H1 (cell line): ENCODE measurements around the gene SFXN1. TPM values are rescaled to one million over a fixed set of nuclear protein-coding genes. Genes with fewer than 3 reads are reported as not detected.

ENCODE experiments used
- CTCF ChIA-PET: fragments of 300-600 bp; sonication (Branson Sonifier 250); formaldehyde crosslinking; loops from one replicate; lab custom pipeline; 2021; ENCODE audit not compliant: partially characterized antibody; lab: Charles Lee
- POLR2A ChIA-PET: fragments of 300-600 bp; sonication (Branson Sonifier 250); formaldehyde crosslinking; loops from one replicate; lab custom pipeline; 2021; ENCODE audit warnings: inconsistent platforms; ENCODE audit not compliant: partially characterized antibody; lab: Charles Lee
- DNase-seq, 2 experiments: peaks; one replicate each; pipeline versions ENCODE4 v3.0.0 to v3.0.0-alpha.2; 2010 to 2022; ENCODE audit warnings: low spot score in 2 of 2, low read depth in 1 of 2, mixed read lengths in 1 of 2
- FAIRE-seq: peaks from 2 replicates; lab custom pipeline; 2011; peaks lifted over from hg19 to GRCh38; lab: Jason Lieb, UNC
- H2AFZ ChIP-seq: 2 replicates; pipeline ENCODE4 v1.8.1; 2012; ENCODE audit warnings: low read length, inconsistent platforms
- H2AK5ac ChIP-seq: 2 replicates; pipeline ENCODE4 v1.6.1; 2013; ENCODE audit warnings: low read depth, low read length
- H2BK120ac ChIP-seq: replicated peaks from 2 replicates; pipeline ENCODE3; 2013; ENCODE audit warnings: low read depth, low read length, inconsistent platforms
- H2BK12ac ChIP-seq: 2 replicates; pipeline ENCODE4 v1.6.1; 2013; ENCODE audit warnings: low read depth, low read length
- H2BK15ac ChIP-seq: 2 replicates; pipeline ENCODE4 v1.6.1; 2013; ENCODE audit warnings: low read length
- H2BK20ac ChIP-seq: 2 replicates; pipeline ENCODE4 v1.6.1; 2013; ENCODE audit warnings: low read length
- H2BK5ac ChIP-seq: 2 replicates; pipeline ENCODE4 v1.6.1; 2013; ENCODE audit warnings: low read depth, low read length
- H3K14ac ChIP-seq: 2 replicates; pipeline ENCODE4 v1.6.1; 2013; ENCODE audit warnings: inconsistent platforms; ENCODE audit not compliant: insufficient read length
- H3K18ac ChIP-seq: 2 replicates; pipeline ENCODE4 v1.6.1; 2013; ENCODE audit warnings: low read length; ENCODE audit errors: extremely low read depth
- H3K23ac ChIP-seq: 2 replicates; pipeline ENCODE4 v1.6.1; 2013; ENCODE audit warnings: inconsistent platforms; ENCODE audit not compliant: insufficient read length
- H3K23me2 ChIP-seq: 2 replicates; pipeline ENCODE4 v1.6.1; 2013; ENCODE audit warnings: low read depth, low read length
- H3K27ac ChIP-seq: 2 replicates; pipeline ENCODE4 v1.6.1; 2011; ENCODE audit warnings: low read depth, low read length, inconsistent platforms
- H3K27me3 ChIP-seq, 4 experiments: replicated peaks in 1 of 4; 1 replicate in 1 of 4; 2 replicates in 3 of 4; pipeline versions ENCODE4 v1.6.1 to v1.8.1; 2011 to 2013; ENCODE audit warnings: low read length in 3 of 4, mild to moderate bottlenecking in 3 of 4, inconsistent platforms in 2 of 4, mixed read lengths in 2 of 4, moderate library complexity in 1 of 4; ENCODE audit not compliant: control insufficient read depth in 3 of 4, insufficient read depth in 3 of 4; ENCODE audit errors: extremely low read depth in 1 of 4
- H3K36me3 ChIP-seq, 4 experiments: 2 replicates each; pipeline versions ENCODE4 v1.6.1 to v1.8.1; 2011 to 2013; ENCODE audit warnings: mild to moderate bottlenecking in 4 of 4, low read length in 3 of 4, moderate library complexity in 2 of 4, control low read depth in 1 of 4, inconsistent platforms in 1 of 4; ENCODE audit not compliant: insufficient read depth in 4 of 4, control insufficient read depth in 2 of 4
- H3K4ac ChIP-seq: replicated peaks from 2 replicates; pipeline ENCODE3; 2013; ENCODE audit warnings: low read length, low read depth, mixed read lengths, inconsistent platforms; ENCODE audit not compliant: insufficient read length
- H3K4me1 ChIP-seq, 4 experiments: replicated peaks in 1 of 4; 1 replicate in 1 of 4; 2 replicates in 3 of 4; pipeline versions ENCODE4 v1.6.1 to v1.8.1; 2011 to 2013; ENCODE audit warnings: low read length in 3 of 4, inconsistent platforms in 2 of 4, mixed read lengths in 1 of 4; ENCODE audit not compliant: insufficient read depth in 4 of 4, control insufficient read depth in 3 of 4
- H3K4me2 ChIP-seq, 2 experiments: 2 replicates each; pipeline versions ENCODE4 v1.6.1 to v1.8.1; 2011 to 2013; ENCODE audit warnings: low read depth in 2 of 2, low read length in 2 of 2, control low read depth in 1 of 2, inconsistent platforms in 1 of 2, mild to moderate bottlenecking in 1 of 2; ENCODE audit not compliant: insufficient read depth in 1 of 2
- H3K4me3 ChIP-seq, 4 experiments: fragments of 200-600, 300-600 bp in 1 of 4; sonication (generic), shearing (Covaris generic), sonication (Bioruptor Twin) in 1 of 4; 2 replicates each; pipeline versions ENCODE4 v1.5.1 to v1.8.1; 2011 to 2016; ENCODE audit warnings: low read length in 4 of 4, low read depth in 3 of 4, control low read depth in 2 of 4, inconsistent platforms in 2 of 4, mild to moderate bottlenecking in 2 of 4, mixed read lengths in 1 of 4, moderate library complexity in 1 of 4; ENCODE audit not compliant: insufficient read depth in 2 of 4; ENCODE audit errors: extremely low read depth in 1 of 4
- H3K56ac ChIP-seq: replicated peaks from 2 replicates; pipeline ENCODE3; 2013; ENCODE audit warnings: low read depth, mild to moderate bottlenecking, mixed read lengths, low read length, inconsistent platforms; ENCODE audit not compliant: insufficient read length
- H3K79me1 ChIP-seq: 2 replicates; pipeline ENCODE4 v1.6.1; 2013; ENCODE audit warnings: low read depth, low read length, control low read depth
- H3K79me2 ChIP-seq, 2 experiments: 2 replicates each; pipeline versions ENCODE4 v1.6.1 to v1.8.1; 2012 to 2013; ENCODE audit warnings: low read length in 2 of 2, mild to moderate bottlenecking in 2 of 2, inconsistent platforms in 1 of 2; ENCODE audit not compliant: insufficient read depth in 2 of 2, control insufficient read depth in 1 of 2
- H3K9ac ChIP-seq, 4 experiments: replicated peaks in 1 of 4; 1 replicate in 1 of 4; 2 replicates in 3 of 4; pipeline versions ENCODE4 v1.6.1 to v1.8.1; 2011 to 2013; ENCODE audit warnings: low read depth in 3 of 4, low read length in 3 of 4, control low read depth in 2 of 4, mild to moderate bottlenecking in 2 of 4, moderate library complexity in 2 of 4, inconsistent platforms in 1 of 4; ENCODE audit errors: extremely low read depth in 1 of 4
- H3K9me3 ChIP-seq, 2 experiments: 2 replicates each; pipeline versions ENCODE4 v1.6.1 to v1.8.1; 2012 to 2013; ENCODE audit warnings: mild to moderate bottlenecking in 2 of 2, moderate library complexity in 2 of 2, control low read depth in 1 of 2, inconsistent platforms in 1 of 2, low read depth in 1 of 2, low read length in 1 of 2, mixed read lengths in 1 of 2; ENCODE audit not compliant: insufficient read depth in 2 of 2
- H4K20me1 ChIP-seq, 2 experiments: replicated peaks in 1 of 2; 2 replicates each; pipeline versions ENCODE3 to v1.8.1; 2011 to 2013; ENCODE audit warnings: inconsistent platforms in 2 of 2, low read length in 2 of 2, mild to moderate bottlenecking in 1 of 2; ENCODE audit not compliant: insufficient read depth in 2 of 2, control insufficient read depth in 1 of 2
- H4K5ac ChIP-seq: 2 replicates; pipeline ENCODE4 v1.6.1; 2013; ENCODE audit warnings: low read length, low read depth, mixed read lengths, inconsistent platforms; ENCODE audit not compliant: insufficient read length
- H4K8ac ChIP-seq: 2 replicates; pipeline ENCODE4 v1.8.0; 2013; ENCODE audit warnings: mild to moderate bottlenecking, moderate library complexity, low read length, inconsistent platforms; ENCODE audit not compliant: insufficient read depth; ENCODE audit errors: extremely low read depth
- H4K91ac ChIP-seq: replicated peaks from 2 replicates; pipeline ENCODE3; 2013; ENCODE audit warnings: low read length, mixed read lengths, inconsistent platforms; ENCODE audit not compliant: insufficient read length
- KDM1A ChIP-seq: fragments of 200-600, 300-600 bp; sonication (generic); IDR thresholded peaks from 2 replicates; pipeline ENCODE4 v1.7.1; 2016; ENCODE audit warnings: mild to moderate bottlenecking, low read length, borderline replicate concordance
- RBBP5 ChIP-seq: IDR thresholded peaks from 2 replicates; pipeline ENCODE4 v1.7.1; 2012; ENCODE audit warnings: low read depth, mild to moderate bottlenecking, inconsistent platforms, low read length, moderate library complexity, borderline replicate concordance
- WGBS, 2 experiments: shearing (Covaris generic) in 1 of 2; methylation state at CpG; one replicate each; pipeline versions ENCODE4 v1.1.6 to v1.1.7; 2013 to 2015; ENCODE audit warnings: low lambda C conversion rate in 2 of 2, mixed read lengths in 2 of 2, inconsistent platforms in 1 of 2, low coverage in 1 of 2, missing lambda C conversion rate in 1 of 2; ENCODE audit not compliant: insufficient replicate concordance in 2 of 2, insufficient coverage in 1 of 2, insufficient read length in 1 of 2; ENCODE audit errors: extremely low coverage in 1 of 2, missing lambda C conversion rate in 1 of 2; 5-methylcytosine and 5-hydroxymethylcytosine counted together
- polyA plus RNA-seq, 7 experiments: library from polyadenylated mRNA; depleted of rRNA in 3 of 7; stranded (reverse) in 5 of 7; unstranded in 2 of 7; fragments of >200 nt in 5 of 7; fragments of 200-250 nt in 2 of 7; gene quantifications; 1 replicate in 5 of 7; 2 replicates in 1 of 7; 4 replicates in 1 of 7; pipeline versions ENCODE4 v1.2.1 to v1.2.3, GENCODE V29; 2011 to 2013; ENCODE audit warnings: missing spikeins in 2 of 7, mixed read lengths in 2 of 7
- total RNA-seq: library from RNA; stranded (reverse); fragmentation: NEBNext Ultra II Directional; extraction: Animal tissue kit (Norgen Biotek cat#: 25700); gene quantifications from 2 replicates; pipeline ENCODE4 v1.2.1, GENCODE V29; 2021

Gene SFXN1
- total and polyA plus RNA-seq, 2 of the 8 experiments (the other 6 are each of a cell fraction or from before 2014, with no cell fraction given), result 72.7 to 97.6 TPM

- Histone ChIP-seq H3K4me1 (peaks cover 2 to 12% (median 7%) of the 10 kb centered on the region in 4 experiments; a peak in 6 of 7 replicates), H2BK12ac (no peak overlapping the region), H3K4me3 (no peak overlapping the region), H2BK5ac (no peak overlapping the region), H3K79me1 (no peaks in the 10 kb centered on the region), H3K27ac (no peak overlapping the region), H3K79me2 (no peaks in the 10 kb centered on the region), H3K36me3 (no peaks in the 10 kb centered on the region), H3K56ac (no peak overlapping the region), H2AFZ (no peak overlapping the region), H3K4ac (no peak overlapping the region), H4K8ac (no peak overlapping the region), H3K14ac (no peak overlapping the region), H4K5ac (no peak overlapping the region), H4K20me1 (no peaks in the 10 kb centered on the region), H2BK120ac (no peak overlapping the region), H3K23ac (no peak overlapping the region), H3K23me2 (peaks cover 9% of the 10 kb centered on the region; the same call in 1 of the 2 replicates), H3K9me3 (no peaks in the 10 kb centered on the region), H2BK15ac (no peak overlapping the region), H3K4me2 (no peak overlapping the region), H2AK5ac (no peak overlapping the region), H2BK20ac (no peak overlapping the region), H3K9ac (no peak overlapping the region), H3K27me3 (peaks cover 11 to 34% (median 30%) of the 10 kb centered on the region in 4 experiments), H3K18ac (no peak overlapping the region), H4K91ac (no peak overlapping the region)
- ChIA-PET CTCF (interaction anchor here (1.1 to 2.1 kb wide), 3 partner anchors 11 to 17 kb away, joined by 3 to 9 read pairs (median 5); no protein-coding TSS in a partner anchor), POLR2A (interaction anchor here (1.2 kb wide), 1 partner anchor 30 kb away, joined by 4 read pairs; the partner anchor contains the start of gene SFXN1)
- DNase-seq, result no peak
- FAIRE-seq, result no peak
- no peak for TF ChIP-seq RBBP5
- no peak for TF ChIP-seq KDM1A
- 61% methylated on average over 2 of the region's 2 CpGs; no CpG with 5 or more reads in 1 of the 2 experiments for WGBS, 2 experiments
Observed at GRCh38 chr5:175447571-175447970, 30.8 kb upstream of the SFXN1 start.
